Left ventricle myocardium superior (tissue), 1 donor: Measurements from ENCODE around the gene MACC1. TPM values are rescaled to one million over a fixed set of nuclear protein-coding genes. Genes with fewer than 3 reads are reported as not detected.
A peak's percentile ranks its signal among the peaks of the same experiment; 100 is the strongest.

Experiments used
- ATAC-seq: fragments of 200-7000 bp; cut with Tn5 transposase; one replicate; pipeline ENCODE4 v1.9.1; 2020; ENCODE audit warnings: mild to moderate bottlenecking, moderate library complexity
- DNase-seq: peaks from one replicate; pipeline ENCODE4 v3.0.0-alpha.2; 2020
- intact Hi-C: fragments of 100-400 bp; cut with micrococcal nuclease; formaldehyde crosslinking; loops from one replicate; pipeline ENCODE4 v1.11.0; 2022
- total RNA-seq: library from RNA; stranded (reverse); fragmentation: NEBNext Ultra II Directional; extraction: Animal tissue kit (Norgen Biotek cat#: 25700); gene quantifications from one replicate; pipeline ENCODE4 v1.2.1, GENCODE V29; 2021
- donor health status: DM: no; HTN: yes; CAD: no; lungs with severe emphysema.

Gene MACC1
- total RNA-seq, 1 donor from 2014 or later, result 0.05 TPM

- intact Hi-C loops, result no loop called here
- DNase-seq (no peak), ATAC-seq (no peak)
Measured at GRCh38 chr7:20235288-20235687, 18.1 kb upstream of the MACC1 start.

DNA sequence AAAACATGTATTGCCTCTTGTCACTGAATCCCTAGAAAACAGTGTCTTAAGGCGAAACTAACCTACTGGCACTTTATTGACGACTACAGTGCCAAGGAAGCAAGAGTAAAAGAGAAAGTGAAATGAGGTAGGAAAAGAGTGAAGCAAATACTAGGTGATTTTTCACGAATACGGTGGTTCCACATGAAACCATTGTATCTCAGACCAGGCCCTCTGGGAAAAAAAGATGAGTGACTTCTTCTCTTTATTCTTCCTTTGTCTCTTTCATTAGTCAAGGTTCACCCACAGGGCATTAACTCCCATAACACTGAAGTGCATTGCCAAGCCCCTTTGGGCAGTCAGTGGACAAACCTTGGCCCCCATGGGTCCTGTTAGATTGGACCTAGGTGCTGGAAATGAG is 16.2 kb upstream of the MACC1 start:
- intact Hi-C loops, result no loop called here
- ATAC-seq (no peak), DNase-seq (no peak)

DNA sequence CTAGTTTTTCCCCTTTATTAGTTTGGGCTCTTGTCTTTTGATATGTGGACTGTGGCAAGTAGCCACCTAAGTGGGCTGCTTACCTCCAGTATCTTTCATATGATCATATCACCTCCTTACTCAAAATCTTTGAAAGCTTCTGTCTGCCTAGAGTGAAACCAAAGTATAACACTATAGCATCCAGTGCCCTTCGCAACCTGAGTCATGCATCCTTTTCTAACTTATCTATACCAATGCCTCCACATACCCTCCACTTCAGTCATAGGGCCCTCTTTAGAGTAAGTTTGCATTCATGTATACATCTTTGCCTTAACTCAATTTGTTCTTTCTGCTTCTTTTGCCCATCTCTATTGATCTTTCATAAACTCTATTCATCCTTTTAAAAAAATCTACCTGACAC is 15.7 kb upstream of the MACC1 start:
- DNase-seq (no peak), ATAC-seq (no peak)
- intact Hi-C loops, result no loop called here

- DNase-seq (no peak), ATAC-seq (peak; percentile 90)
- intact Hi-C loops, result no loop called here
Measured at GRCh38 chr7:20229646-20230500, 12.7 kb upstream of the MACC1 start.

- DNase-seq (no peak), ATAC-seq (no peak)
- intact Hi-C loops, result no loop called here
Measured at GRCh38 chr7:20229081-20229480, 11.9 kb upstream of the MACC1 start.

GRCh38 chr7:20228654-20229053 is 11.5 kb upstream of the MACC1 start:
- DNase-seq (no peak), ATAC-seq (no peak)
- intact Hi-C loops, result no loop called here

DNA sequence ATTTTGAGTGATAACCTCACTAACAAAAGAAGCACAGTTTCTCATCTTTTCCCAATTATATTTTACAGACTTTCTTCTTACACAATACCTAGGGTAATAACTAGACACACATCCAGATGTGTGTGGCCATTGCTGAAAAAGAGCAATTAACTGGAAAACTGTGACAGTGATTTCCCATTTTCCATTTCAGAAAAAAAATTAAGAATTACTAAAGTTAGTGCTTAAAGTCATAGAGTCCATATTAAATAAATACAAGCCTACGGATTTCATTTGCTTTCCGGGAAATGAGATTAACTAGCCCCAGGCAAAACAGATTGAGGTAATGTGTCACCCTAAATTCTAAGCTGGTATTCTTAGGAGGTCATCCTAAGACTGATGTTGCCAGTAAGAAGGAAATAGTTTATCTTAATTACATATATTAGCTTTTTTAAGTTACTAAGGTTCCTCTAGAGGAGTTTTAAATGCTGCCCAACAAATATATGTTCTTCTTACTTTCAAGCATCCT is 10.2 kb upstream of the MACC1 start:
- DNase-seq (no peak), ATAC-seq (no peak)
- intact Hi-C loops, result no loop called here

DNA sequence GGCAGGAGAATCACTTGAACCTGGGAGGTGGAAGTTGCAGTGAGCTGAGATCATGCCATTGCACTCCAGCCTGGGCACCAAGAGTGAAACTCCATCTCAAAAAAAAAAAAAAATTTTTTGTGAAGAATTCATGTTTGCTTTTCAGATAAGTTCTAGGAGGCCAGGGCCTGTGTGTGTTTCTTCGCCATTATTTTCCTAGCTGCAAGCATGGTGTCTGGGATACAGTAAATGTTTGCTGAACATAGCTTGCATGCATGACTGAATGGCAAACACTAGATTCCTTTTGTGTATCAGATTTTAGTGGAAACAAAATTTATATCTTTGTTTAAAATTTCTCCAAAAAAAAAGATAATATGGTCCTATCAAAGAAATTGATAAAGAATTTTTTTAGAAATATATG is 9.7 kb upstream of the MACC1 start:
- intact Hi-C loops, result no loop called here
- ATAC-seq (no peak), DNase-seq (no peak)

GRCh38 chr7:20225384-20225783 is 8.2 kb upstream of the MACC1 start:
- DNase-seq (no peak), ATAC-seq (no peak)
- intact Hi-C loops, result no loop called here

DNA sequence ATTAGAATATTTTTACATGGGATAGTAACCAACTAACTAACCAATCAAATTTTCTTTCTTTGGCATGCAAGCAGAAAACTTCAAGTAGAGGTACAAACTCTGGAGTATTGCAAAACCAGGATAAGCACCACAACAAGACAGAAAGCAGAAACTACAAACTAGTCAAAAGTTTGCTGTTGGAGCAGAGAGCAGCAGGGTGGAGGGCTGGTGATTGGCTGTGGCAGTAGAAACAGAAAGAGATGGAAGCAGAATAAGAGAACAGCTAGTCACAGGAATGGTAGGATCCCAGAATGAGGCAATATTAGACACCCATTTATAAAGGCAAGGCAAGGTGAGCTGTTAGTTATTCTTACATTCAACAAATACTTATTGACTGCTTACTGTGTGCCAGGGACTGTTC is 6.8 kb upstream of the MACC1 start:
- intact Hi-C loops, result no loop called here
- DNase-seq (no peak), ATAC-seq (no peak)

DNA sequence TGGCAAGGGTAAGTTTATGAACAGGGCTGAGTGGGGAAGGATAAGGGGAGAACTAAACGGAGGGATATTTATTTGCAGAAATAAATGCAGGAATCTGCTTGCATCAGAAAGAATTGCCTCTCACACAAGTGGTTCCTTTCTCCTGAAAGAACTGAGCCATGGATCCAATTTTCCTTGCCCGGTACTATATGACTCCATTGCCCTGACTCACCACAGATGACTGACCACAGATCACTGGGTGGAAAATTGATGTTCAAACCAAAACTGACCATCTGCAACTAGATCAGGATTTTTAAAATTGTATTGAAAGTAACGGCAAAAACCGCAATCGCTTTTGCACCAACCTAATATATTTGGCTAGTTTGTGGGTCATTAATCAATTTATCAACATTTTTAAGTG is 6.2 kb upstream of the MACC1 start:
- ATAC-seq, result no peak
- no peak for DNase-seq
- intact Hi-C loops, result no loop called here

DNA sequence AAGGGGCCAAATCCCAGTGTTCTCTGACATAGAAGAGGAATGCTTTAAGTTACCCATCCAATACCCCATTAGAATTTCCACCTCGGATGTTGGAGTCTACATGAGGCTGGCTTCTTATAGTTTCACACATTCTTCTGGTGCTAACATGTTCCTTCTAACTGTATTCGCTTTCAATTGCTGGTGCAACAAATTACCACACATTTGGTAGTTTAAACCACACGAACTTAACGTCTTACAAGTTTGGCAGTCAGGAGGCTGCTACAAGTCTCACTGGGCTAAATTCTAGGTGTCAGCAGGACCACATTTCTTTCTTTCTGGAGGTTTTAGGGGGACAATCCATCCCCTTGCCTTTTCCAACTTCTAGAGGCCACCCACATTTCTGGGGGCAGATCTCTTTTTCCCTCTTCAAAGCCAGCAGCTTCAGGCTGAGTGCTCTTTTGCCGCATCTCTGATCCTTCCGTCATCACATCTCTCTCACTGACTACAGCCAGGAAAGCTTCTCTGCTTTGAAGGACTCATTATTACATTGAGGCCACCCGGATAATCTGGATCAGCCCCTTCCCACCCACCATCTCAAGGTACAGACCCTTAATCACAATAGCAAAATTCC is 5.1 kb upstream of the MACC1 start:
- ATAC-seq, result no peak
- DNase-seq, result no peak
- intact Hi-C loops, result no loop called here

DNA sequence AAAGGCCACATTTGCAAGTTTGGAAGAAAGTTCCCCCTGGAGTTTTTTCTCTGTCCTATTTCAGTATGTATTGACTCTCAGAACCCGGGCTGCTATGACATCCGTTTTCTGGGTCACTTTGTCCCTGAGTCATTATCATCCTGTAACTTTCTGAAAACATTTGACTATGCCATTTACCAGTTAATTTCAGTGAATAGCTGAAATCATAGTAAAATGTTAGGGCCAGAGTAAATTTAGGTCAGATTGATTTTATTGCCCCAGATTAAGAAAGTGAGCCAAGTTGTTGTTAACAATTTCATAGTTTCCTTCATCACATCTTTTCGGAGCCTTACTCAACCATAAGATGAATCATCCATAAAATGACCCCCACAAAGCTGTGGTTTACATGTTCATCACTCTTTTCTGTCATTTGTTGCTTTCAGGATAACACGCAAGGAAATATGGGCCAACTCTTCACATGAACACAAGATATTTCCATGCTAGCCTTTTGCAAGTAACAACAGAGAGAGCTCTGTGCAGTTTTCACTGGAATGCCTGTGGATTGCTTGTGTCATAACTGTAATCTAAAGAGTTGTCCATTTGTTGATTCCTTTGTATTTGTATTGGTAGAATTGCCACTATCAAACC is 3.9 kb upstream of the MACC1 start:
- ATAC-seq, result peak; percentile 55
- intact Hi-C loops, result no loop called here
- no peak for DNase-seq

GRCh38 chr7:20220293-20220761 is 3.1 kb upstream of the MACC1 start:
- intact Hi-C loops, result no loop called here

GRCh38 chr7:20219446-20220292 is 2.5 kb upstream of the MACC1 start:
- DNase-seq (peak; percentile 67), ATAC-seq (peak; percentile 95)
- intact Hi-C loops, result no loop called here

More at GRCh38 chr7:20220293-20220761, 3.1 kb upstream of the MACC1 start:
- ATAC-seq, result no peak
- DNase-seq, result no peak

GRCh38 chr7:20219062-20219445 is 1.9 kb upstream of the MACC1 start:
- intact Hi-C loops, result no loop called here
- ATAC-seq (no peak), DNase-seq (no peak)

GRCh38 chr7:20218279-20218678 is 1.1 kb upstream of the MACC1 start:
- intact Hi-C loops, result no loop called here
- no peak for ATAC-seq
- no peak for DNase-seq

DNA sequence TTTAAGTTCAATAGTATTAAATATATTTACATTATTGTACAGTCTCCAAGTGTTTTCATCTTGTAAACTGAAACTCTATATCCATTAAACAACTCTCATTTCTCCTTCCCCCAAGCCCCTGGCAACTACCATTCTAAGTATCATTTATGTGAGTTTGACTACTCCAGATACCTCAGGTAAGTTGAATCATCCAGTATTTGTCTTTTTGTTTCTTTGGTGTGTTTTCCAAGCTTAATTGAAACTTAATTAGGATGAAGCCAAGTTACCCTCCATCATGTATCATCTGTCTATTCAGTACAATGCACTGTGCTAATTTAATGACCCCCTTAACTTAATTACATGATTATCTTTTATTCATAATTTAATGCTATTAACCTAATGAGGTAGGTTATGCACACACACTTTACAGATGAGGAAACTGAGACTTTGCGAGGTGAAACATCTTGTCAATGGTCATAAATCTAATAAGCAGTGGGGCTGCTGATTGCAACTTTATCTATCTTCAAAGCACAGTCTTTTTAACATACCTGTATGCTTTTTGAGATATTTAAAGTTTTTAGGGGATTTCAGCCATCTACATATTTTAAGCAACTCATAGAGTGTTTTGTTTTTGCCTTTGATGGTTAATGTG is 663 bp downstream of the MACC1 start:
- intact Hi-C loops, result no loop called here

More for the DNA sequence above, 663 bp downstream of the MACC1 start:
- DNase-seq, result no peak
- no peak for ATAC-seq
